HK-2 (cell line): ENCODE measurements around the gene ZNF8.
"Not testable (repeated sequence)": the region's sequence is repeated elsewhere in the genome, so short reads cannot be mapped to it uniquely, and the experiment has no call there.

Source experiments
- DNase-seq: peaks from one replicate; pipeline ENCODE4 v3.0.0-alpha.2; 2018; ENCODE audit not compliant: unreplicated experiment

ZNF8 gene

DNA sequence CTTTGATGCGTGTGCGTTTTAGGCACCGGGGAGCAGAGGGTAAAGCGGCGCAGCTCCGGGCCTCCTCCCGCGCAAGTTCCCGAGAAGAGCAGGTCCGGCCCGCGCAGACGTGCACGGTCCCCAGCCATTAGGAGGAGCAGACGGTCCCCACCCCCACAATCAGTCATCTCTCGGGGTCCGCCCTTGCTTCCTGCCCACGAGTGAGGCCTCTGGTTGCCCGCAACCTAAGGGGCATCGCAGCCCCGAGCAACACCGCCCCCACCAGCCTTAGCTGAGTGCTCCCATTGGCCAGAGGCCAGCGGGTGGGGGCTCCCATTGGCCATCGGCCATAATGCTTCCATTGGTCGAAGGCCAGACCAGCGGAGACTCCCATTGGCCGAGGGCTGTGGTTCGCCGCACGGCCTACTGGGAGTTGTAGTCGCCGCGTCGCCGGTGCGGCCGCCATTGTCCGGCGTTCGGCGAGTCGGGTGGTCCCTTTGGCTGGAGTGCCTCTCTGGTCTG lies at the start of gene ZNF8:
ZNF8 (plus strand) TSS at position 415 of the 501 bp plus-strand sequence. CDS start 127 bp downstream, outside the sequence.
- peak; percentile 100 for DNase-seq

DNA sequence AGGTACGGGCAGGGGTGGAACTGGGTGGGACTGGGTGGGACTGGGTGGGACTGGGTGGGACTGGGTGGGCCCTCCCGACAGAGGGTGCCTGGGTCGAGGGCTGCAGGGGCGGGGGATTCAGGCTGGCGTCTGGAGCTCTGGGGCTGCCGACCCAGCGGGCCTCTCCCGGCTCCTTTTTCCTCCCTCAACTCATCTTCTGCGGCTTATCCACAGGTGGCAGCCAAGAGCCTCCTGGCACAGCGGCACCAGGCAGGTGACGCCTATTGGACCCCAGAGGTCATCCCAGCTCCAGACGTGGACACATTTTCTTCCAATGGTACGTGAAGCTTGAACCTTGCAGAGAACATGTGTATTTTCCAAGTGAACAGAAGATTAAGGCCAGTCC lies 49.5 kb upstream of the ZNF8 start:
- peak; percentile 33 for DNase-seq

DNA sequence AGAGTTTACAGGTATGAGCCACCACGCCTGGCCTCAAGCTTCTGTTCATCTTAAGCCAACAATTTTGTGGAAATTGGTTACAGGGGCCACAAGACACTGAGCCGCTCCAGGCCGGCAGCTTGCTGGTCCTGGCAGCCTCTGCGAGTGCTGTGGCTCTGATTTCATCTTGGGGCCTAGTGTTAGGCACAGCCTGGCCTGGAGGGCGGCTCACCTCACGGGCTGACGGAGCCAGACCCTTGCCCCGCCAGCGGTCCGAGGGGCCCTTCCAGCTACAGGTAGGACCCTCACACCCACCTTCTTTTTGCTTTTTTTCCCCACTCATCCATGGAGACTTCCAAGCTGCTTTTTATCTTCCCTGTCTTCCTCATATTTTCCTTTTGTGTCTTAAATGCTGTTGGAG lies 41.4 kb upstream of the ZNF8 start:
- no peak for DNase-seq

DNA sequence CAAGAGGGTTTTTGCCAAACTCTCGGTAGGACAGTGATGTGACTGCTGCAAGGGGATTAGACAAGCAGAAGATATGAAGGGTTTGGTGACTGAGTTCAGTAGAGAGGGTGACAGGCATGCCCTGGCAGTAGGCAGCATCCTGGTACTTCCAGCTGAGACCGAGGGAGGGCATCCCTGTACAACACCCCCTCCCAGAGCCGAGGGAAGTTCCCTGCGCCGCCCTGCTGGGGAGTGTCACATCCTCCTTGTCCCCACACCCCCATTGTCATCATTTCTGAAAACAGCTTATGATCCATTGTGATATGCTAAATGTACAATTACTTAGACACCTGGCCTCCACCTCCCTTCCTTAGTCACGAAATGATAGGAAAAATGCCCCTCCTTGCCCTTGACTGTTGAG lies 35.4 kb upstream of the ZNF8 start:
- no peak for DNase-seq

DNA sequence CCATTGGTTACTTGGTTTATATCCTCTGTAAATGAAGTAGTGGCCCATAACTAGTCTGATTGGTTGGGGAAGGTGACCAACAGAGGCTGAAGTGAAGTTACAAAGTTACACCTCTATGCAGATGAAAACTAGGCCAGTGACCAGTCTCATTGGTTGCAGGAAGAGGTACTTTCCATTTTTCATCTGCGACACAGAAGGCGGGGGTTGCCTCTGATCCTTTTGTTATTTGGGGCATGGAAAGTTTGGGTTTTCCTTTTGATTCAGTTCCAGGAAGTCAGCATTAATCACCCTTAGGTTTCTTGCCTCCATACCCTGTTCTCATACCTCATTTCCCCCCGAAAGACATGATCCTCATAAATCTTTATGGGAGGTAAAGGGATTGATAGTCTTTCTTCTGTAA lies 29.9 kb upstream of the ZNF8 start:
- no peak for DNase-seq

DNA sequence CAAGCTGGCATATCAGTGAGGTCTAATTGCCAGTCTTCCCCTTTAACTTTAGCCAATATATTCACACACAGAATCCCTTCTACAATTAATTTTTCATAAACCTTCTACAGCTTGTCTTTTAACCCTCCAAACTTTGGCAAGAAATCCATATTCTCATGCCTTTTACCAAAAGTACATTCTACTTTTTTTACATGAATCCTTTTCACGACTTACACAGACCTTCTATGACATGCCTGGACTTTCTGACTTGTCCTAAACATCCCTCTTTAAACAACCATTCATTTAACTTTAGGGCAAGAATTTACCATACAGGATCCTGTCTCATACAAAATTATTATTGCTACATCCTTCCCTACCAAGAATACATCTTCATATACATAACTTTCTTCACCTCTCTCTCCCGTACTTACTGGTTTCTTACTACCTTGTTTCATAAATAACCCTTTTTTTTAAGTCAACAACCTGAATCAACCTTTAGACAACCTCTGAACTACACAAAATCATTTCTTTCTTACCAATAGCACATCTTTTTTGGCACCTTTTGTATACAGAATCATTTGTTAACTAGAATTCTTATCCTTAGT lies 26.6 kb upstream of the ZNF8 start:
- DNase-seq, result no peak

DNA sequence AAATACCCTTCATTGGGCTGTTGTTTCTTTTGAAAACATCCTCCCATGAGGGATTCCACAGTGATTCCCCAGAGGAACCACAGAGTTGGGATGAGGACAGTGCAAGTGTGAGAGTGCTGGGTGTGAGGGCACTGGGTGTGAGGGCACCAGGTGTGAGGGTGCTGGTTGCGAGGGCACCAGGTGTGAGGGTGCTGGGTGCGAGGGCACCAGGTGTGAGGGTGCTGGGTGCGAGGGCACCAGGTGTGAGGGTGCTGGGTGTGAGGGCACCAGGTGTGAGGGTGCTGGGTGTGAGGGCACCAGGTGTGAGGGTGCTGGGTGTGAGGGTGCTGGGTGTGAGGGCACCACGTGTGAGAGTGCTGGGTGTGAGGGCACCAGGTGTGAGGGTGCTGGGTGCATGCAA lies 20.5 kb upstream of the ZNF8 start:
- not testable (repeated sequence) for DNase-seq

DNA sequence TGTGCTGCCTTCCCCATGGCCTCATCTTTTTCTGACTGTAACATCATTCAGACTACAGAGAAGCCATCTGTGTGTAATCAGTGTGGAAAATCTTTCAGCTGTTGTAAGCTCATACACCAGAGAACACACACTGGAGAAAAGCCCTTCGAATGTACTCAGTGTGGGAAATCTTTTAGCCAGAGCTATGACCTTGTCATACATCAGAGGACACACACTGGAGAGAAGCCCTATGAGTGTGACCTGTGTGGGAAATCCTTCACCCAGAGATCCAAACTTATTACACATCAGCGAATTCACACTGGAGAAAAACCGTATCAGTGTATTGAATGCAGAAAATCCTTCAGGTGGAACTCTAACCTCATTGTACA lies 17.2 kb upstream of the ZNF8 start:
- DNase-seq, result no peak

DNA sequence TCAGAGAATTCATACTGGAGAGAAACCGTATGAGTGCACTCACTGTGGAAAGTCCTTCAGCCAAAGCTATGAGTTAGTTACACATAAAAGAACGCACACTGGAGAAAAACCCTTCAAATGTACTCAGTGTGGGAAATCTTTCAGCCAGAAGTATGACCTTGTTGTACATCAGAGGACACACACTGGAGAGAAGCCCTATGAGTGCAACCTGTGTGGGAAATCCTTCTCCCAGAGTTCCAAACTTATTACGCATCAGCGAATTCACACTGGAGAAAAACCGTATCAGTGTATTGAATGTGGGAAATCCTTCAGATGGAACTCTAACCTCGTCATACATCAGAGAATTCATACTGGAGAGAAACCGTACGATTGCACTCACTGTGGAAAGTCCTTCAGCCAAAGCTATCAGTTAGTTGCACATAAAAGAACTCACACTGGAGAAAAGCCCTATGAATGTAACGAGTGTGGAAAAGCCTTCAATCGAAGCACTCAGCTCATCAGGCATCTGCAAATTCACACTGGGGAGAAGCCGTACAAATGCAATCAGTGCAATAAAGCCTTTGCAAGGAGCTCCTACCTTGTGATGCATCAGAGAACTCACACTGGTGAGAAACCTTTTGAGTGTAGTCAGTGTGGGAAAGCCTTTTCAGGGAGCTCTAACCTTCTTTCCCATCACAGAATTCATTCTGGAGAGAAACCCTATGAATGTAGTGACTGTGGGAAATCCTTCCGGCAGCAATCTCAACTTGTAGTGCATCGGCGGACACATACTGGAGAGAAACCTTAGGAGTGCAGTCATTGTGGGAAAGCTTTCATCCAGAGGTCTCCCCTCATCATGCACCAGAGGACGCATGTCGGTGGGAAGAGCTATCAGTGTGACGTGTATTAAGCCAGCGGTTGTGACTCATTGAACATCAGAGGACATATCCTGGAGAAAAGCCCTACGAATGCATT lies 16.5 kb upstream of the ZNF8 start:
- no peak for DNase-seq

DNA sequence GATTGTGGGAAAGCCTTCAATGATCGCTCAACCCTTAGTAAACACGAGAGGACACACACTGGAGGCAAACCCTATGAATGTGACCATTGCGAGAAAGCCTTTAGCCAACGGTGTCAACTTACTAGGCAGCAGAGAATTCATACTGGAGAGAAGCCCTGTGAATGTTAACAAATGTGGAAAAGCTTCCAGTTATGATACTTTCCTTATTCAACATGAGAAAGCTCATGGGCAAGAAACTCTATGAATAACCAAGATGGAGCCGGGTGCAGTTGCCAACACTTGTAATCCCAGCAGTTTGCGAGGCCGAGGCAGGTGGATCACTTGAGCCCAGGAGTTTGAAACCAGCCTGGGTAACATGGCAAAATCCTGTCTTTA lies 15.8 kb upstream of the ZNF8 start:
- DNase-seq, result no peak

DNA sequence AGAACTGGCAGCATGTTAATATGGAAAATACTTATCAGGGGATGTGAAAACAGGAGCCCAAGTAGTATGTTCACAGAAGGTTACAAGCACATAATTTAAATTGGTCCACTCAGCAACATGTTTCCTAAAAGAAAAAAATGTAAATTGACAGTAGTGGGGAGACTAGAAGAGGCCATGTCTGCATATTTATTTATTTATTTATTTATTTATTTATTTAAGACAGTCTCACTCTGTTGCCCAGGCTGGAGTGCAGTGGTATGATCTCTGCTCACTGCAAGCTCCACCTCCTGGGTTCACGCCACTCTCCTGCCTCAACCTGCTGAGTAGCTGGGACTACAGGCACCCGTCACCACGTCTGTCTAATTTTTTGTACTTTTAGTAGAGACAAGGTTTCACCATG lies 13.7 kb upstream of the ZNF8 start:
- DNase-seq, result no peak

DNA sequence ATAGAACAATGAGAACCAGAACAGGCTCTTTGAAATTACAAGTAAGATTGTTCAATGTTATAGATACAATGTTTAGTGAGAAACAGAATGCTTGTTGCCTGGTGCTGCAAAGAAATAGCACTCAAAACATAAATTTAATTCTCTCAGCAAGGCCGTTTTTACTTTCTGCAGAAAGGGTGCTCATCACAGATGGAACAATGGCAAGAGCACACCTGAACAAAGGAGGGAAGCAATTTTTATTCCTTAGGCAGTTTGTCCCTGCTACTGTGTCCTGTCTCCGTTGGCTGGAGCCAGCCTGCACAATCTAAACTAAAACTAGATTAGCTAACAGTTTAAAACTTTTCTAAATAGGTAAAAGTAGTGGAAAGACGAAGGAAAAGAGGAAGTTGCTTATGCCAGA lies 10.4 kb upstream of the ZNF8 start:
- DNase-seq, result no peak

DNA sequence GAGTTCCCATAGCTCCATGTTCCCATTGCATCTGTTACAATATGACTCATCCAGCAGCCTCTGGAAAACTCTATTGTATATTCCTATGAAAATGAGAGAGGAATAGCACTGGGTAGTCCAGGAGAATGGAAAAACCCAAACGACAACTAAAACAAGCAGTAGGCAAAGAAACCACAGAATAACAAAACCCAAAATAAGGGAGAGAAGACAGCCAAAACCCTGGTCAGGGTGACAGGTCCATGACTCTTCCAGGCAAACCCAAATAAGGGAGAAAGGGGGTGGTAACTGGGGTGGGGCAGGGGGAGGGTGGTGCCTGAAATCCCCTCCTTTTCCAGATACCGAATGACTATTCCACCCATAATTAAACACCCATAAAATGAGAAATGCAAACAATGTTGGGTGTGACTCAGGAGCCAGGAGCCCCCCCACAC lies 4.0 kb upstream of the ZNF8 start:
- DNase-seq, result no peak

DNA sequence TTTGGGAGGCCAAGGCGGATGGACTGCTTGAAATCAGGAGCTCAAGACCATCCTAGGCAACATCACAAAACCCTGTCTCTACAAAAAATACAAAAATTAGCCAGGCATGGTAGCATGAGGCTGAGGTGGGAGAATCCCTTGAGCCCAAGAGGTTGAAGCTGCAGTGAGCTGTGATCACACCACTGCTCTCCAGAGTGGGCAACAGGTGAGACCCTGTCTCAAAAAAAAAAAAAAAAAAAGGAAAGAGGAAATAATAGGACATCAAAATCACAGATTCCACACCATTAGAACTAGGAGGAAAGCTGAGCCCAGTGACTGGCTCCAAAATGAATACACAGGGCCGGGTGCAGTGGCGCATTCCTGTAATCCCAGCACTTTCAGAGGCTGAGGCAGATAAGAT lies 3.2 kb upstream of the ZNF8 start:
- DNase-seq, result no peak

DNA sequence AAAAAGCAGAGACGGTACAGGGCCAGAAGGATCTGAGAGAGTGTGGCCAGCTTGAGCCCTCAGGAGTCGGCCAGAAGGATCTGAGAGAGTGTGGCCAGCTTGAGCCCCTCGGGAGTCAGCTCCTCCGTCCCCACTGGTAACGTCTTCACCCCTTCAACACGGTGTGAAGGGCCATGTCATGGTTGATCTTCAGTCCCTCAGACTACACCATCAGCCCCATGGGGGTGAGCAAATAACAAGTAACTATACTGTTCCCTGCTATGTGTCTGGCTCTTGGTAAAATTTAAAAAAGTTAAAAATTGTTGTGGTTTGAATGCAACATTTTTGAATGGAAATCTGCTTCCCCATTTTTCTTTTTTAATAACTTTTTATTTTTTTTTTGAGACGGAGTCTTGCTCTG lies 1.6 kb upstream of the ZNF8 start:
- DNase-seq, result no peak

DNA sequence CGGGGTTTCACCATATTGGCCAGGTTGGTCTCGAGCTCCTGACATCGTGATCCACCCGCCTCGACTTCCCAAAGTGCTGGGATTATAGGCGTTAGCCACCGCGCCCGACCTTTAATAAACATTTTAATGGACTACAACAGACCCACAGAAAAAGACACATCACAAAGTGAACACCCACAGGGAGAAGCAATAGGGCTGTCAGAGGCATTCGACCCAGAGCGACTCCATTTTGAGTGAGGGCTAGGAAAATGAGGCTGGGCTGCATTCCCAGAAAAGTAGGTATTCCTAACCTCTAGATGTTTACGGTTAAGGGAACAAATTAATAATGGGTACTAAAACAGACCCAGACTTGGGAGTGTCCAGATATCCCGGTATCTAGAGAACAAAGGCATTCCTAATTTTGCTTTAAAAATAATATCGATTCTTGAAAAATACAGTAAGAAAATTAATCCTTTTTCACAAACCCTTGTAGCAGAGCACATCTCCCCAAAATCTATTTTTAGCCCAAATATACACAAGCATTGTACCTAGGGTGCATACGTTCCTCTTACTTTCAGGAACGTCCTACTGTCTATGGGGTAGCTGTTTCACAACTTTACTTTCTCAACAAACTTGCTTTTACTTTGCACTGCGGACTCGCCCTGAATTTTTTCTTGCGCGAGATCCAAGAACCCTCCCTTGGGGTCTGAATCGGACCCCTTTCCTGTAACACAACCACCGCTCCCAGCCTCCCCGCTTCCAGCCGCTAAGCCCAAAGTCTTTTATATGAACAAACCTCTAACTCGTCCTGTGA lies 811 bp upstream of the ZNF8 start:
- no peak for DNase-seq

DNA sequence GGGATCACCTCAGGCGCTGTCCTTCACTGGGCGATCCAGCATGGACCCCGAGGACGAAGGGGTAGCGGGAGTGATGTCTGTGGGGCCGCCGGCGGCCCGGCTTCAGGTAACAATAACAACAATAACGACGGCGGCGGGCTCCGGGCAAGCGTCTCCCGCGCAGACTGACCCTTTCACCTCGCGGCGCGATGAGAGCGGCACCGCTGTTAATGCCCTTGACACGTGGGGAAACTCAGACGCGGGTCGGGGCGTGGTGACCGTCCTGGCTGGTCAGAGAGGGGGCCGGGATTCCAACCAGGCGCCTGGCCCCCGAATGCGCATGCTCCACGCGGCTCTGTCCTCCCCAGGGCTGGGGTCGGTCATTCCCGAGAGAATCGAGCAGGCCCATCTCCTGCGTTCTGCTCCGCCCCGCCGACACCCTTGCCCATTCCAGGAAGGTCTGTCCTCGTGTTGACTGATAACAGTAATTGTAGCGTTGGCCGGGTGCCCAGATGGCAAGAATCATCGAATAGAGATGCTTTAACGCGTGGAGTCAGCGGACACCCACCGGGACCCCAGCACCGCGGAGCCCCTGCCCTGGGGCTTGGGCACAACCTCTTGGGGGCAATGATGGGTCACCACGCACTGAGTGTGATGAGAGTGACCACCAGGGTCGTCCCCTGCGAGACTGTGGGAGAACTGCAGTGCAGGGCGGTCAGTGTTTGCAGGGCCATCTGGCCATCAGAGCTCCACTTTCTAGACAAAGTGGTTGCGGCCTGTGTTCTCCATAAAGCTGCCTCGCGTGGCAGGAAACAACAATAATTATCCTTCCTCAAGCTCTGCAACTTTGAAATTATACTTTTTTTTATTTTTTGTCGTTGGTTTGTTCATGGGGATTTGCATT lies 528 bp downstream of the ZNF8 start:
- peak; percentile 72 for DNase-seq

DNA sequence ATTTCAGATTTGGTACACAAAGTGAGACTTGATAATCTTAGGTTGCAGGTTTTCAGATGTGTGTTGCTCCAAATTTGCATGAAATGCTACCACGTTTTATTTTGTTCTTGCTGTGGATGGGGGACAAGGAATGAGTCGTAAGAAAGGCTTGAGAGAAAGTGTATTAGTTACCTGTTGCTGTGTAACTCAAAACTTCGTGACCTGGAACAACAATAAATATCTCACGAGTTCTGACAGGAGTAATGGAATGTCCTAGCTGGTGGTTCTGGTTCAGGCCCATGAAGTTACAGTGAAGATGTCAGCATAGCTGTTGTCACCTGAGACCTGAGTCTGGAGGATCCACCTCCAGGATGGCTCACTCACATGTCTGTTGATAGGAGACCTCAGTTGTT lies 1.2 kb downstream of the ZNF8 start:
- DNase-seq, result no peak

DNA sequence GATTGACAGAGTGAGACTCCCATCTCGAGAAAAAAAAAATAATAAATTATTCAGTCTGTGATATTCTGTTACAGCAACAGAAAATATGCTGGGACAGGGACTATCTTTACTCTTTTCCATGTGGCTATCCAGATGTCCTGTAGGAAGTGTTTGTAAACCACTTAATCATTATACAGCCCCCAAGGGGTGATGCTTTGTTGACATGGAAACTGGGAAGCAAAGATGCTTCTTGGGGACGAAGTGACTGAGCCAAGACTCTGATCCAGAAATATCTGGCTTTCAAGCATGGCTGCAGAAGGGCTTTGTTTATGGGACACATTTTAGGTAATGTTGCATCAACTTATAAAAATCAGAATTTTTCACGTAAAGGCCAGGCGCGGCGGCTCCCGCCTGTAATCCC lies 5.4 kb downstream of the ZNF8 start:
- DNase-seq, result no peak

DNA sequence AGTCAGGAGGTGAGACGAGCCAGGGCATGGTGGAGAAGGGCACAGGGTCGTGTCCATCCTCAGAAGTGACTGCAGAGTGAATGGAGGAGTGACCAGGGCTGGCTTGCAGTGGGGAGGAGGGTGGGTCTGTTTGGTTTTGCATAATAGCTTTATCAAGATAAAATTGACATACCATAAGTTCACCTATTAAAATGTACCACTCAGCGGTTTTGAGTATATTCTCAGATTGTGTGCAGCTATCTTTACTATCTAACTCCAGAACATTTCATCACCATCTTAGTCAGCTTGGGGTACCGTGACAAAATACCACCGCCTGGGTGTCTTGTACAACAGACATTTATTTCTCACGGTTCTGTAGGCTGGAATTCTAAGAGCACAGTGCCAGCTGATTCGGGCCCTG lies 13.2 kb downstream of the ZNF8 start:
- DNase-seq, result no peak

DNA sequence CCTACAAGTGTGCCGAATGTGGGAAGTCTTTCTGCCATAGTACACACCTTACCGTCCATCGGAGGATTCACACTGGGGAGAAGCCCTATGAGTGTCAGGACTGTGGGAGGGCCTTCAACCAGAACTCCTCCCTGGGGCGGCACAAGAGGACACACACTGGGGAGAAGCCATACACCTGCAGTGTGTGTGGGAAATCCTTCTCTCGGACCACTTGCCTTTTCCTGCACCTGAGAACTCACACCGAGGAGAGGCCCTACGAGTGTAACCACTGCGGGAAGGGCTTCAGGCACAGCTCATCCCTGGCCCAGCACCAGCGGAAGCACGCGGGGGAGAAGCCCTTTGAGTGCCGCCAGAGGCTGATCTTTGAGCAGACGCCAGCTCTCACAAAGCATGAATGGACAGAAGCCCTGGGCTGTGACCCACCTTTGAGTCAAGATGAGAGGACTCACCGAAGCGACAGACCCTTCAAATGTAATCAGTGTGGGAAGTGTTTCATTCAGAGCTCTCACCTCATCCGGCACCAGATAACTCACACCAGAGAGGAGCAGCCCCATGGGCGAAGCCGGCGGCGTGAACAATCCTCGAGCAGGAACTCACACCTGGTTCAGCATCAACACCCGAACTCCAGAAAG lies 16.1 kb downstream of the ZNF8 start:
- no peak for DNase-seq
